ENCODE results near the gene GPR137. TPM values are rescaled to one million over a fixed set of nuclear protein-coding genes. Genes with fewer than 3 reads are reported as not detected.

The GPR137 gene
- polyA plus RNA-seq, 2 of the 4 experiments (the other 2 are of a cell fraction), result 11.0 to 37.4 TPM

GRCh38 chr11:64259533-64260067 lies 26.0 kb upstream of the GPR137 start:
- no peak for FAIRE-seq
- Histone ChIP-seq H3K4me3 (no peak overlapping the region), H3K4me2 (no peak overlapping the region), H3K27ac (no peak overlapping the region), H3K4me1 (peaks cover 4% of the 10 kb centered on the region; the same call in 1 of the 3 replicates), H3K9me3 (no peaks in the 10 kb centered on the region)
- ChIA-PET CTCF (interaction anchor here (6.4 to 16.0 kb wide), 3 partner anchors 12 to 43 kb away, joined by 76 to 220 read pairs (median 220); partner anchors contain the start of genes CATSPERZ, ESRRA, PLCB3 and PPP1R14B), POLR2A (no interaction called here)
- no peak for ATAC-seq
- TF ChIP-seq CEBPB (IDR thresholded peaks at IDR 0.05), result no peak
- no peak for TF ChIP-seq HEYL (CRISPR knock-in tag; IDR thresholded peaks at IDR 0.05)
- no peak for TF ChIP-seq POLR2AphosphoS2 (conservative IDR thresholded peaks at IDR 0.05; ENCODE audit: low read length)
- no peak for TF ChIP-seq NPAS2 (CRISPR knock-in tag; IDR thresholded peaks at IDR 0.05; ENCODE audit: borderline replicate concordance)
- no peak for TF ChIP-seq MAZ (IDR thresholded peaks at IDR 0.05; ENCODE audit: borderline replicate concordance, low read depth, low read length)
- TF ChIP-seq NFE2L2 (conservative IDR thresholded peaks at IDR 0.05; ENCODE audit: low read length), result no peak
- TF ChIP-seq POLR2A (IDR thresholded peaks at IDR 0.05; ENCODE audit: low read length), result no peak
- no peak for TF ChIP-seq CTCF (IDR thresholded peaks at IDR 0.05)
- no peak for TF ChIP-seq MAX (IDR thresholded peaks at IDR 0.05)
- no peak for TF ChIP-seq PBX3 (IDR thresholded peaks at IDR 0.05)
- TF ChIP-seq MYC (IDR thresholded peaks at IDR 0.05; ENCODE audit: borderline replicate concordance, low read length), result no peak
- TF ChIP-seq ESRRA (IDR thresholded peaks at IDR 0.05; ENCODE audit: borderline replicate concordance, low read length), result no peak
- TF ChIP-seq HOXA7 (CRISPR knock-in tag; IDR thresholded peaks at IDR 0.05), result no peak
- no peak for TF ChIP-seq KDM1A (IDR thresholded peaks at IDR 0.05; ENCODE audit: low read depth)
- no peak for TF ChIP-seq RCOR1 (IDR thresholded peaks at IDR 0.05; ENCODE audit: low read depth, low read length)
- TF ChIP-seq USF2 (IDR thresholded peaks at IDR 0.05), result no peak
- no peak for TF ChIP-seq EP300 (IDR thresholded peaks at IDR 0.05)
- TF ChIP-seq MAFK (IDR thresholded peaks at IDR 0.05; ENCODE audit: partially characterized antibody), result no peak
- TF ChIP-seq BCL3 (IDR thresholded peaks at IDR 0.05), result no peak
- WGBS (ENCODE audit: missing lambda C conversion rate), result 85% methylated on average over 4 of the region's 4 CpGs
- DNase-seq (ENCODE audit: low read depth in 1 of 2, low spot score in 1 of 2), result no peak

GRCh38 chr11:64260147-64260708 lies 25.4 kb upstream of the GPR137 start:
- ChIA-PET CTCF (interaction anchor here (13.4 to 16.0 kb wide), 2 partner anchors 13 to 43 kb away, joined by 220 read pairs; partner anchors contain the start of genes CATSPERZ, ESRRA, PLCB3 and PPP1R14B), POLR2A (interaction anchor here (0.6 kb wide), 1 partner anchor 57 kb away, joined by 3 read pairs; the partner anchor contains the start of gene TRMT112)

More at GRCh38 chr11:64260147-64260708, 25.4 kb upstream of the GPR137 start:
- DNase-seq (ENCODE audit: low read depth in 1 of 2, low spot score in 1 of 2) (no peak), ATAC-seq (no peak), FAIRE-seq (no peak)
- Histone ChIP-seq H3K27ac (no peak overlapping the region), H3K4me3 (no peak overlapping the region), H3K4me1 (peaks cover 4% of the 10 kb centered on the region; the same call in 1 of the 3 replicates), H3K9me3 (no peaks in the 10 kb centered on the region), H3K4me2 (no peak overlapping the region)
- WGBS (ENCODE audit: missing lambda C conversion rate), result 88% methylated on average over 6 of the region's 6 CpGs
- no peak for TF ChIP-seq KDM5A (IDR thresholded peaks at IDR 0.05)
- no peak for TF ChIP-seq HEYL (CRISPR knock-in tag; IDR thresholded peaks at IDR 0.05)
- TF ChIP-seq HOXB13 (CRISPR knock-in tag; IDR thresholded peaks at IDR 0.05; ENCODE audit: low read depth), result no peak
- TF ChIP-seq NR3C1 (IDR thresholded peaks at IDR 0.05), result no peak
- TF ChIP-seq ZC3H11A (IDR thresholded peaks at IDR 0.05), result no peak
- TF ChIP-seq MAX (IDR thresholded peaks at IDR 0.05), result no peak
- no peak for TF ChIP-seq FOXS1 (CRISPR knock-in tag; IDR thresholded peaks at IDR 0.05)
- TF ChIP-seq TP53 (CRISPR knock-in tag; IDR thresholded peaks at IDR 0.05), result no peak
- TF ChIP-seq CBX2 (IDR thresholded peaks at IDR 0.05; ENCODE audit: borderline replicate concordance, low read depth), result no peak
- no peak for TF ChIP-seq HOXA7 (CRISPR knock-in tag; IDR thresholded peaks at IDR 0.05)
- TF ChIP-seq MYC (IDR thresholded peaks at IDR 0.05; ENCODE audit: borderline replicate concordance, low read length), result no peak
- TF ChIP-seq RARB (CRISPR knock-in tag; IDR thresholded peaks at IDR 0.05), result no peak
- TF ChIP-seq PHF8 (IDR thresholded peaks at IDR 0.05; ENCODE audit: borderline replicate concordance, low read depth), result no peak

All from A549 (cell line).